WTC11 (cell line): ENCODE measurements around the gene MYL6B. TPM values are rescaled to one million over a fixed set of nuclear protein-coding genes. Genes with fewer than 3 reads are reported as not detected.

Experiments
- ATAC-seq: fragments of 200-7000 bp; cut with Tn5 transposase; 2 replicates; pipeline ENCODE4 v1.10.0; 2021; ENCODE audit warnings: mild to moderate bottlenecking, moderate library complexity
- CTCF ChIA-PET: fragments of 300-600 bp; sonication (Branson Sonifier 250); formaldehyde crosslinking; loops from one replicate; lab custom pipeline; 2021; ENCODE audit warnings: antibody characterized with exemption; lab: Charles Lee
- POLR2A ChIA-PET: fragments of 350-600 bp; sonication (Branson Sonifier 250); formaldehyde crosslinking; loops from one replicate; lab custom pipeline; 2021; ENCODE audit warnings: antibody characterized with exemption; lab: Charles Lee
- DNase-seq: peaks from one replicate; pipeline ENCODE4 v3.0.0; 2021; ENCODE audit warnings: low spot score
- H3K27ac Mint-ChIP-seq: 2 replicates; pipeline ENCODE4 v1.8.0; 2021; ENCODE audit warnings: mixed read lengths
- H3K27me3 Mint-ChIP-seq: 2 replicates; pipeline ENCODE4 v1.8.0; 2021; ENCODE audit warnings: low read depth, mild to moderate bottlenecking, moderate library complexity, mixed read lengths
- H3K36me3 Mint-ChIP-seq: 2 replicates; pipeline ENCODE4 v1.8.0; 2021; ENCODE audit warnings: mixed read lengths
- H3K4me1 Mint-ChIP-seq: 2 replicates; pipeline ENCODE4 v1.8.0; 2022; ENCODE audit warnings: mixed read lengths
- H3K4me3 Mint-ChIP-seq: 2 replicates; pipeline ENCODE4 v1.8.0; 2021; ENCODE audit warnings: mild to moderate bottlenecking, moderate library complexity, mixed read lengths
- H3K9me3 Mint-ChIP-seq: 2 replicates; pipeline ENCODE4 v1.8.0; 2021; ENCODE audit warnings: mixed read lengths
- CREM ChIP-seq: sonication (generic); formaldehyde crosslinking; IDR thresholded peaks from 2 replicates; pipeline ENCODE4 v1.8.1; 2022; ENCODE audit warnings: mild to moderate bottlenecking, missing genetic modification reagents, moderate library complexity
- EMX1 ChIP-seq: fragments of 250-450 bp; sonication (Bioruptor Pico); IDR thresholded peaks from 2 replicates; pipeline ENCODE4 v1.8.0; 2021; ENCODE audit warnings: mild to moderate bottlenecking
- GABPB1 ChIP-seq: sonication (generic); formaldehyde crosslinking; IDR thresholded peaks from 2 replicates; pipeline ENCODE4 v1.8.1; 2023; ENCODE audit warnings: mild to moderate bottlenecking, missing genetic modification reagents
- HMGA2 ChIP-seq: fragments of 250-450 bp; sonication (Bioruptor Pico); IDR thresholded peaks from 2 replicates; pipeline ENCODE4 v1.4.0; 2021; ENCODE audit warnings: mild to moderate bottlenecking, moderate library complexity
- MXD4 ChIP-seq: fragments of 250-450 bp; sonication (Bioruptor Pico); IDR thresholded peaks from 2 replicates; pipeline ENCODE4 v1.8.0; 2021; ENCODE audit warnings: mild to moderate bottlenecking, moderate library complexity, borderline replicate concordance
- NFATC4 ChIP-seq: fragments of 250-450 bp; sonication (Bioruptor Pico); IDR thresholded peaks from 2 replicates; pipeline ENCODE4 v1.9.0; 2021; ENCODE audit warnings: mild to moderate bottlenecking
- NFE2L1 ChIP-seq: sonication (generic); formaldehyde crosslinking; IDR thresholded peaks from 2 replicates; pipeline ENCODE4 v1.8.1; 2023; ENCODE audit warnings: missing genetic modification reagents
- NFYB ChIP-seq: sonication (generic); formaldehyde crosslinking; conservative IDR thresholded peaks from 2 replicates; pipeline ENCODE4 v1.8.0; 2022; ENCODE audit warnings: low read depth, missing genetic modification reagents
- OVOL2 ChIP-seq: fragments of 250-450 bp; sonication (Bioruptor Pico); IDR thresholded peaks from 2 replicates; pipeline ENCODE4 v1.9.0; 2021; ENCODE audit warnings: mild to moderate bottlenecking, borderline replicate concordance
- SP1 ChIP-seq: sonication (generic); formaldehyde crosslinking; conservative IDR thresholded peaks from 2 replicates; pipeline ENCODE4 v1.8.1; 2022; ENCODE audit warnings: missing genetic modification reagents
- TEAD1 ChIP-seq: sonication (generic); formaldehyde crosslinking; IDR thresholded peaks from 2 replicates; pipeline ENCODE4 v1.8.0; 2022; ENCODE audit warnings: mild to moderate bottlenecking, missing genetic modification reagents
- ZNF232 ChIP-seq: sonication (generic); formaldehyde crosslinking; IDR thresholded peaks from 2 replicates; pipeline ENCODE4 v1.8.0; 2022; ENCODE audit warnings: mild to moderate bottlenecking, missing genetic modification reagents
- ZNF416 ChIP-seq: fragments of 250-450 bp; sonication (Bioruptor Pico); IDR thresholded peaks from 2 replicates; pipeline ENCODE4 v1.9.0; 2021; ENCODE audit warnings: mild to moderate bottlenecking, inconsistent platforms
- total RNA-seq: library from RNA; stranded (reverse); gene quantifications from 3 replicates; pipeline ENCODE4 v1.2.3, GENCODE V29; 2021
- TF ChIP-seq, protein P1 (sequence below): fragments of 250-450 bp; sonication (Bioruptor Pico); IDR thresholded peaks from 2 replicates; pipeline ENCODE4 v1.9.0; 2021; ENCODE audit warnings: mild to moderate bottlenecking
- TF ChIP-seq, protein P2 (sequence below): sonication (generic); formaldehyde crosslinking; IDR thresholded peaks from 2 replicates; pipeline ENCODE4 v1.8.1; 2023; ENCODE audit warnings: mild to moderate bottlenecking, missing genetic modification reagents
- TF ChIP-seq, protein P3 (sequence below): sonication (generic); formaldehyde crosslinking; IDR thresholded peaks from 2 replicates; pipeline ENCODE4 v1.8.1; 2023; ENCODE audit warnings: mild to moderate bottlenecking, missing genetic modification reagents, borderline replicate concordance
- TF ChIP-seq, protein P4 (sequence below): sonication (generic); formaldehyde crosslinking; IDR thresholded peaks from 2 replicates; pipeline ENCODE4 v1.8.1; 2022; ENCODE audit warnings: mild to moderate bottlenecking, moderate library complexity, missing genetic modification reagents
- TF ChIP-seq, protein P5 (sequence below): sonication (generic); formaldehyde crosslinking; IDR thresholded peaks from 2 replicates; pipeline ENCODE4 v1.8.1; 2022; ENCODE audit warnings: mild to moderate bottlenecking, missing genetic modification reagents, moderate library complexity, borderline replicate concordance
- TF ChIP-seq, protein P6 (sequence below): fragments of 250-450 bp; sonication (Bioruptor Pico); conservative IDR thresholded peaks from 2 replicates; pipeline ENCODE4 v1.9.0; 2021; ENCODE audit warnings: mild to moderate bottlenecking
- TF ChIP-seq, protein P7 (sequence below): sonication (generic); formaldehyde crosslinking; IDR thresholded peaks from 2 replicates; pipeline ENCODE4 v1.8.1; 2022; ENCODE audit warnings: low read depth, missing genetic modification reagents, borderline replicate concordance

The MYL6B gene
- total RNA-seq, 1 experiment from 2014 or later: 173 TPM

DNA sequence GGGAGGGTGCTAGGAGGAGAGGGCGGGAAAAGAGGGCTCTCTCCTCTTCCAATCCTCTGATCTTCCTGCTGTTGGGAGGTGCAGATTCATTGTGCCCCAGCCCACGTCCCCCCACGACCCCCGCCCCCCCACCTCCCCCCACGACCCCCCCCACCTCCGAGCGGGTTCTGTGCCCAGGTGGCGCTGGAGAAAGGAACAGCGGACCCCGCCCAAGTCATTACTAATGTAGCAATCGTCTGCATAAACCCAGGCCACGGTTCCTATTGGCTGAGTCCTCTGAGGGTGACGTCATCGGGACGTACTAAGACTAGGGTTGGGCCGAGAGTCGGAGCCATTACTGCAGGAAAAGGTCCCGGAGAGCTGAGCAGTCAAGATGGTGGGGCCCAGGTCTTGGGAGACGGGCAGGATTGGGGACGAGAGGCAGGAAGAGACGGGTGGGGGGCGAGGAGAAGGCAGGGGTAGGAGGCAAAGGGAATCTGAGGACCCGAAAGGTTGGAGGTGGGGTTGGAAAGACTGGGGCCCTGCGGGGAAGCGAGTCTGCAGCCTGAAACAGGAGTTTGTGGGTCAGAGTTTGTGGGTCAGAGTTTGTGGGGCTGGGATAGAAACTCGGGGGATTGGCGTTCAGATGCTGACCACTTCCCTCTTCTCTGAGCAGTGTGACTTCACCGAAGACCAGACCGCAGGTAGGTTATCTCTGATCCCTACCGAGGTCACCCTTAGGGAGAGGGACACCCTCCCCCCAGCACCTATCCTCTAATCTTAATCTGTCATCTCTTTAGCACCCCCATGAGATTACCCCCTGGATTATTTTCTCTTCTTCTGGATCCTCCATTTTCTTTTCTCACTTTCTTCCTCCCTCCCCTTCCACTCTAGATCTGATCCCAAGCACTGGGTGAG is 5.9 kb downstream of the MYL6B start, which contains the start of gene MYL6:
Gene MYL6 (plus strand): TSS at position 331 of the 897 bp plus-strand sequence. CDS start 43 bp downstream, at position 374.
- Mint-ChIP-seq H3K36me3 (peaks cover 48% of the 10 kb centered on the region), H3K4me3 (peak within 1 kb of the TSS; percentile 96), H3K9me3 (no peaks in the 10 kb centered on the region), H3K27ac (peak within 1 kb of the TSS; percentile 99), H3K4me1 (peaks cover 49% of the 10 kb centered on the region), H3K27me3 (no peaks in the 10 kb centered on the region)
- peak; percentile 65 for ATAC-seq
- peak; percentile 93 for DNase-seq
- ChIA-PET POLR2A (interaction anchor here (1.0 to 7.2 kb wide), 9 partner anchors 16 to 202 kb away, joined by 3 to 104 read pairs (median 8); partner anchors contain the start of genes ERBB3, ESYT1, PA2G4 and RAB5B), CTCF (interaction anchor here (0.6 to 2.2 kb wide), 6 partner anchors 30 to 64 kb away, joined by 3 to 11 read pairs (median 6); partner anchors contain the start of genes ESYT1, RNF41, SMARCC2 and ZC3H10)
- no peak for TF ChIP-seq MXD4 (CRISPR knock-in tag)
- TF ChIP-seq, protein P1, sequence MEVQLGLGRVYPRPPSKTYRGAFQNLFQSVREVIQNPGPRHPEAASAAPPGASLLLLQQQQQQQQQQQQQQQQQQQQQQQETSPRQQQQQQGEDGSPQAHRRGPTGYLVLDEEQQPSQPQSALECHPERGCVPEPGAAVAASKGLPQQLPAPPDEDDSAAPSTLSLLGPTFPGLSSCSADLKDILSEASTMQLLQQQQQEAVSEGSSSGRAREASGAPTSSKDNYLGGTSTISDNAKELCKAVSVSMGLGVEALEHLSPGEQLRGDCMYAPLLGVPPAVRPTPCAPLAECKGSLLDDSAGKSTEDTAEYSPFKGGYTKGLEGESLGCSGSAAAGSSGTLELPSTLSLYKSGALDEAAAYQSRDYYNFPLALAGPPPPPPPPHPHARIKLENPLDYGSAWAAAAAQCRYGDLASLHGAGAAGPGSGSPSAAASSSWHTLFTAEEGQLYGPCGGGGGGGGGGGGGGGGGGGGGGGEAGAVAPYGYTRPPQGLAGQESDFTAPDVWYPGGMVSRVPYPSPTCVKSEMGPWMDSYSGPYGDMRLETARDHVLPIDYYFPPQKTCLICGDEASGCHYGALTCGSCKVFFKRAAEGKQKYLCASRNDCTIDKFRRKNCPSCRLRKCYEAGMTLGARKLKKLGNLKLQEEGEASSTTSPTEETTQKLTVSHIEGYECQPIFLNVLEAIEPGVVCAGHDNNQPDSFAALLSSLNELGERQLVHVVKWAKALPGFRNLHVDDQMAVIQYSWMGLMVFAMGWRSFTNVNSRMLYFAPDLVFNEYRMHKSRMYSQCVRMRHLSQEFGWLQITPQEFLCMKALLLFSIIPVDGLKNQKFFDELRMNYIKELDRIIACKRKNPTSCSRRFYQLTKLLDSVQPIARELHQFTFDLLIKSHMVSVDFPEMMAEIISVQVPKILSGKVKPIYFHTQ (CRISPR knock-in tag): peak; percentile 92
- TF ChIP-seq, protein P2, sequence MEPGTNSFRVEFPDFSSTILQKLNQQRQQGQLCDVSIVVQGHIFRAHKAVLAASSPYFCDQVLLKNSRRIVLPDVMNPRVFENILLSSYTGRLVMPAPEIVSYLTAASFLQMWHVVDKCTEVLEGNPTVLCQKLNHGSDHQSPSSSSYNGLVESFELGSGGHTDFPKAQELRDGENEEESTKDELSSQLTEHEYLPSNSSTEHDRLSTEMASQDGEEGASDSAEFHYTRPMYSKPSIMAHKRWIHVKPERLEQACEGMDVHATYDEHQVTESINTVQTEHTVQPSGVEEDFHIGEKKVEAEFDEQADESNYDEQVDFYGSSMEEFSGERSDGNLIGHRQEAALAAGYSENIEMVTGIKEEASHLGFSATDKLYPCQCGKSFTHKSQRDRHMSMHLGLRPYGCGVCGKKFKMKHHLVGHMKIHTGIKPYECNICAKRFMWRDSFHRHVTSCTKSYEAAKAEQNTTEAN: peak; percentile 38; the same call in 1 of the 2 replicates
- TF ChIP-seq, protein P3, sequence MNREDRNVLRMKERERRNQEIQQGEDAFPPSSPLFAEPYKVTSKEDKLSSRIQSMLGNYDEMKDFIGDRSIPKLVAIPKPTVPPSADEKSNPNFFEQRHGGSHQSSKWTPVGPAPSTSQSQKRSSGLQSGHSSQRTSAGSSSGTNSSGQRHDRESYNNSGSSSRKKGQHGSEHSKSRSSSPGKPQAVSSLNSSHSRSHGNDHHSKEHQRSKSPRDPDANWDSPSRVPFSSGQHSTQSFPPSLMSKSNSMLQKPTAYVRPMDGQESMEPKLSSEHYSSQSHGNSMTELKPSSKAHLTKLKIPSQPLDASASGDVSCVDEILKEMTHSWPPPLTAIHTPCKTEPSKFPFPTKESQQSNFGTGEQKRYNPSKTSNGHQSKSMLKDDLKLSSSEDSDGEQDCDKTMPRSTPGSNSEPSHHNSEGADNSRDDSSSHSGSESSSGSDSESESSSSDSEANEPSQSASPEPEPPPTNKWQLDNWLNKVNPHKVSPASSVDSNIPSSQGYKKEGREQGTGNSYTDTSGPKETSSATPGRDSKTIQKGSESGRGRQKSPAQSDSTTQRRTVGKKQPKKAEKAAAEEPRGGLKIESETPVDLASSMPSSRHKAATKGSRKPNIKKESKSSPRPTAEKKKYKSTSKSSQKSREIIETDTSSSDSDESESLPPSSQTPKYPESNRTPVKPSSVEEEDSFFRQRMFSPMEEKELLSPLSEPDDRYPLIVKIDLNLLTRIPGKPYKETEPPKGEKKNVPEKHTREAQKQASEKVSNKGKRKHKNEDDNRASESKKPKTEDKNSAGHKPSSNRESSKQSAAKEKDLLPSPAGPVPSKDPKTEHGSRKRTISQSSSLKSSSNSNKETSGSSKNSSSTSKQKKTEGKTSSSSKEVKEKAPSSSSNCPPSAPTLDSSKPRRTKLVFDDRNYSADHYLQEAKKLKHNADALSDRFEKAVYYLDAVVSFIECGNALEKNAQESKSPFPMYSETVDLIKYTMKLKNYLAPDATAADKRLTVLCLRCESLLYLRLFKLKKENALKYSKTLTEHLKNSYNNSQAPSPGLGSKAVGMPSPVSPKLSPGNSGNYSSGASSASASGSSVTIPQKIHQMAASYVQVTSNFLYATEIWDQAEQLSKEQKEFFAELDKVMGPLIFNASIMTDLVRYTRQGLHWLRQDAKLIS (CRISPR knock-in tag): 0 out of 2 replicates have a peak, but pooled peaks have one; percentile 75
- peak; percentile 44; the same call in 1 of the 2 replicates for TF ChIP-seq CREM
- TF ChIP-seq, protein P4, sequence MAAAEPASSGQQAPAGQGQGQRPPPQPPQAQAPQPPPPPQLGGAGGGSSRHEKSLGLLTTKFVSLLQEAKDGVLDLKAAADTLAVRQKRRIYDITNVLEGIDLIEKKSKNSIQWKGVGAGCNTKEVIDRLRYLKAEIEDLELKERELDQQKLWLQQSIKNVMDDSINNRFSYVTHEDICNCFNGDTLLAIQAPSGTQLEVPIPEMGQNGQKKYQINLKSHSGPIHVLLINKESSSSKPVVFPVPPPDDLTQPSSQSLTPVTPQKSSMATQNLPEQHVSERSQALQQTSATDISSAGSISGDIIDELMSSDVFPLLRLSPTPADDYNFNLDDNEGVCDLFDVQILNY (CRISPR knock-in tag): no peak
- TF ChIP-seq ZNF232: peak; percentile 39; the same call in 1 of the 2 replicates
- TF ChIP-seq HMGA2 (CRISPR knock-in tag): peak; percentile 45
- TF ChIP-seq, protein P5, sequence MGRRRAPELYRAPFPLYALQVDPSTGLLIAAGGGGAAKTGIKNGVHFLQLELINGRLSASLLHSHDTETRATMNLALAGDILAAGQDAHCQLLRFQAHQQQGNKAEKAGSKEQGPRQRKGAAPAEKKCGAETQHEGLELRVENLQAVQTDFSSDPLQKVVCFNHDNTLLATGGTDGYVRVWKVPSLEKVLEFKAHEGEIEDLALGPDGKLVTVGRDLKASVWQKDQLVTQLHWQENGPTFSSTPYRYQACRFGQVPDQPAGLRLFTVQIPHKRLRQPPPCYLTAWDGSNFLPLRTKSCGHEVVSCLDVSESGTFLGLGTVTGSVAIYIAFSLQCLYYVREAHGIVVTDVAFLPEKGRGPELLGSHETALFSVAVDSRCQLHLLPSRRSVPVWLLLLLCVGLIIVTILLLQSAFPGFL (CRISPR knock-in tag): no peak
- TF ChIP-seq EMX1 (CRISPR knock-in tag): peak; percentile 94
- TF ChIP-seq, protein P6, sequence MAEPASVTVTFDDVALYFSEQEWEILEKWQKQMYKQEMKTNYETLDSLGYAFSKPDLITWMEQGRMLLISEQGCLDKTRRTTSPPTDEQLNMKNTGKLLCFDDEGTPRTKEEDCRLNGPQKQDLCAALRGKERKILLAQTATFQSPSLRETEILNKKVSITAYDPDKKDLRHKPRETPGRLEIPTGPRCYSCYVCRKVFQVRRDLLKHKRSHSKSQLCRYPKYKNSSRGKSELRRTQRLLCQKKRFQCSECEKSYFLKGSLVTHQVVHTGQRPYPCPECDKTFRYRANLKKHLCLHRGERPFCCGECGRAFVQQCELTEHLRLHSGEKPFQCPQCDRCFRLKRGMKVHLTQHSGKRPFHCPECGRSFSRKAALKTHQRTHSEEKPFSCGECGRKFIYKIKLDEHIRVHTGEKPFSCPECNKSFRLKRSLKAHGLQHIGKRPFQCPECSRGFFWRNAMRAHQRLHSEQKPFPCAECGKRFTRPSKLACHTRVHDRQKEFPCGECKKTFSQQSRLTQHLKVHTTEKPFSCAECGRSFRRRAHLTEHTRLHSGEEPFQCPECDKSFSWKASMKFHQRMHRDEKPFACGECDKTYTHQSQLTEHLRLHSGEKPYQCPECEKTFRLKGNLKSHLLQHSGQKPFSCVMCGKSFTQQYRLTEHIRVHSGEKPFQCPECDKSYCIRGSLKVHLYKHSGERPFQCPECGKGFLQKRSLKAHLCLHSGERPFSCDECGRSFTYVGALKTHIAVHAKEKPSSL: peak; percentile 87; the same call in 1 of the 2 replicates
- peak; percentile 30; the same call in 1 of the 2 replicates for TF ChIP-seq GABPB1 (CRISPR knock-in tag)
- TF ChIP-seq, protein P7, sequence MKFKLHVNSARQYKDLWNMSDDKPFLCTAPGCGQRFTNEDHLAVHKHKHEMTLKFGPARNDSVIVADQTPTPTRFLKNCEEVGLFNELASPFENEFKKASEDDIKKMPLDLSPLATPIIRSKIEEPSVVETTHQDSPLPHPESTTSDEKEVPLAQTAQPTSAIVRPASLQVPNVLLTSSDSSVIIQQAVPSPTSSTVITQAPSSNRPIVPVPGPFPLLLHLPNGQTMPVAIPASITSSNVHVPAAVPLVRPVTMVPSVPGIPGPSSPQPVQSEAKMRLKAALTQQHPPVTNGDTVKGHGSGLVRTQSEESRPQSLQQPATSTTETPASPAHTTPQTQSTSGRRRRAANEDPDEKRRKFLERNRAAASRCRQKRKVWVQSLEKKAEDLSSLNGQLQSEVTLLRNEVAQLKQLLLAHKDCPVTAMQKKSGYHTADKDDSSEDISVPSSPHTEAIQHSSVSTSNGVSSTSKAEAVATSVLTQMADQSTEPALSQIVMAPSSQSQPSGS (CRISPR knock-in tag): peak; percentile 23; the same call in 1 of the 2 replicates
- peak; percentile 96 for TF ChIP-seq NFATC4 (CRISPR knock-in tag)
- TF ChIP-seq OVOL2 (CRISPR knock-in tag): peak; percentile 17; the same call in 1 of the 2 replicates
- TF ChIP-seq NFE2L1 (CRISPR knock-in tag): peak; percentile 89
- TF ChIP-seq NFYB (CRISPR knock-in tag): peak; percentile 53
- TF ChIP-seq SP1 (CRISPR knock-in tag): peak; percentile 54; the same call in 1 of the 2 replicates
- peak; percentile 14 for TF ChIP-seq TEAD1 (CRISPR knock-in tag)
- peak; percentile 97 for TF ChIP-seq ZNF416
